Renal pelvis (tissue), 4 donors: ENCODE results near the gene SEC31A. TPM values are rescaled to one million over a fixed set of nuclear protein-coding genes. Genes with fewer than 3 reads are reported as not detected.
"Not testable (repeated sequence)": the region's sequence is repeated elsewhere in the genome, so short reads cannot be mapped to it uniquely, and the experiment has no call there.

ENCODE experiments used
- DNase-seq: peaks from one replicate; pipeline ENCODE4 v3.0.0-alpha.2; 2013
- polyA plus RNA-seq, 3 donors: library from polyadenylated mRNA; unstranded; fragments of 120-200 nt; gene quantifications; one replicate each; pipeline ENCODE4 v1.2.1, GENCODE V29; 2013; ENCODE audit not compliant: insufficient read length in 3 of 3

Gene SEC31A
- polyA plus RNA-seq, 3 donors = 212 to 259 (median 243) TPM

- no peak for DNase-seq
Observed at GRCh38 chr4:82899374-82900065, 8.6 kb upstream of the SEC31A start.

GRCh38 chr4:82898322-82899243 lies 7.6 kb upstream of the SEC31A start:
- no peak for DNase-seq

- DNase-seq = no peak
Observed at GRCh38 chr4:82896755-82897154, 5.8 kb upstream of the SEC31A start.

- no peak for DNase-seq
Observed at GRCh38 chr4:82893942-82894341, 3.0 kb upstream of the SEC31A start.

- no peak for DNase-seq
Observed at GRCh38 chr4:82892467-82892802, 1.5 kb upstream of the SEC31A start.

GRCh38 chr4:82891707-82892466 lies 934 bp upstream of the SEC31A start:
- DNase-seq = no peak

- peak; percentile 34 for DNase-seq
Observed at GRCh38 chr4:82890528-82890900, 439 bp downstream of the SEC31A start.

GRCh38 chr4:82889287-82889686 lies 1.7 kb downstream of the SEC31A start:
- no peak for DNase-seq

GRCh38 chr4:82886147-82886942 lies 4.6 kb downstream of the SEC31A start:
- no peak for DNase-seq

GRCh38 chr4:82885410-82885809 lies 5.5 kb downstream of the SEC31A start:
- no peak for DNase-seq

GRCh38 chr4:82868572-82868971 lies 22.4 kb downstream of the SEC31A start:
- no peak for DNase-seq

- DNase-seq = no peak
Observed at GRCh38 chr4:82866706-82867385, 24.1 kb downstream of the SEC31A start.

- not testable (repeated sequence) for DNase-seq
Observed at GRCh38 chr4:82866033-82866432, 24.9 kb downstream of the SEC31A start.

- DNase-seq = no peak
Observed at GRCh38 chr4:82865592-82865991, 25.4 kb downstream of the SEC31A start.

- DNase-seq = no peak
Observed at GRCh38 chr4:82864336-82864979, 26.5 kb downstream of the SEC31A start.

GRCh38 chr4:82861529-82861928 lies 29.4 kb downstream of the SEC31A start:
- DNase-seq = no peak

GRCh38 chr4:82860487-82860886 lies 30.5 kb downstream of the SEC31A start:
- not testable (repeated sequence) for DNase-seq

GRCh38 chr4:82852751-82853285 lies 38.1 kb downstream of the SEC31A start:
- no peak for DNase-seq

- DNase-seq = peak; percentile 4
Observed at GRCh38 chr4:82851885-82852750, 38.8 kb downstream of the SEC31A start.
